BLaER1 treated with 17β-estradiol and CSF1 and Interleukin-3, amounts not matched to agents 10 nM and 100 nM (cell line): ENCODE measurements around the gene IFI27L2.
A peak's percentile ranks its signal among the peaks of the same experiment; 100 is the strongest.
"Not testable (repeated sequence)": the region's sequence is repeated elsewhere in the genome, so short reads cannot be mapped to it uniquely, and the experiment has no call there.

Experiments
- H3K27ac ChIP-seq, 11 experiments: shearing (Covaris generic); formaldehyde crosslinking; 2 replicates each; pipeline ENCODE4 v1.8.1; 2022
- H3K27me3 ChIP-seq, 11 experiments: shearing (Covaris generic); formaldehyde crosslinking; 2 replicates each; pipeline ENCODE4 v1.8.1; 2022
- H3K36me3 ChIP-seq, 11 experiments: shearing (Covaris generic); formaldehyde crosslinking; 2 replicates each; pipeline ENCODE4 v1.8.1; 2022
- H3K4me1 ChIP-seq, 10 experiments: shearing (Covaris generic); formaldehyde crosslinking; 2 replicates each; pipeline ENCODE4 v1.8.1; 2022
- H3K4me2 ChIP-seq, 11 experiments: shearing (Covaris generic); formaldehyde crosslinking; 2 replicates each; pipeline ENCODE4 v1.8.1; 2022
- H3K4me3 ChIP-seq, 10 experiments: shearing (Covaris generic); formaldehyde crosslinking; 2 replicates each; pipeline ENCODE4 v1.8.1; 2022
- H3K9ac ChIP-seq, 11 experiments: shearing (Covaris generic); formaldehyde crosslinking; 2 replicates each; pipeline ENCODE4 v1.8.1; 2022
- H3K9me3 ChIP-seq, 11 experiments: shearing (Covaris generic); formaldehyde crosslinking; replicated peaks in 1 of 11; 2 replicates each; pipeline ENCODE4 v1.8.1; 2022
- H4K20me1 ChIP-seq, 11 experiments: shearing (Covaris generic); formaldehyde crosslinking; 2 replicates each; pipeline ENCODE4 v1.8.1; 2022
- Cebpa-rat ChIP-seq, 11 experiments: shearing (Covaris generic); IDR thresholded peaks; 2 replicates each; pipeline ENCODE4 v1.8.1; 2022

The IFI27L2 gene

DNA sequence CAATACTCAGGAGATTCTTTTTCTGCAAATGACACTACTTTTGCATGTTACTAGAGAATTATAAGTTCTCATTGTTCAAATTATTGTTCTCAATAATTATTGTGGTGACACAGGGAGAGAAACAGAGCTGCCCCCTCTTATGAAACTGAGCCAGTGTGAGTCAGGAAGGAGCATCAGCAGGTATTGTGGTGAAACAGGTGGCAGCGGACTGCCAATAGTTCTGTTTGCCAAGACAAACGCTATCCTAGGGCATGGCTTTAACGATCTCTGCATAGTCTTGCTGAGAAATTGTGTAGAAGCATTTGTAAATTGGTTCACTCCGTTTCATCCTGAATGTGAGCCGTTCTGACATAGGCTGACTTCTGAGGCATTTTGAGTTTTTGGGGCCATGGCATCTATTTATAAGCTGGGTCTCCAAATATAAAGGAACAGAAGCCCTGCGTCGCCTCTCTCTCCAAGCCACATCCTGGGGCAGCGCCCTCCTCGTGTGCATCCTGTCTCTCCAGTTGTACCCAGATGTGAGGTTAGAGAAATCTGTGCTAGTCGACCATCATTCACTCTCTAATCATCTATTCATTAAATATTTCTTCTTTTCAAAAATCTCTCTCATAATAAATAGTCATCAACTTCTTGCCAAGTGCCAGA lies 29.0 kb upstream of the IFI27L2 start:
- H3K9me3 ChIP-seq = peaks cover 7 to 17% (median 15%) of the 10 kb centered on the region in 11 experiments; a peak in 20 of 22 replicates
- no peaks in the 10 kb centered on the region for H4K20me1 ChIP-seq
- no peaks in the 10 kb centered on the region for H3K36me3 ChIP-seq
- H3K4me1 ChIP-seq = peaks cover 26 to 41% (median 37%) of the 10 kb centered on the region in 10 experiments
- TF ChIP-seq Cebpa-rat (IDR thresholded peaks at IDR 0.05) = no peak
- peak overlapping the region; percentile 52 to 75 (median 59) for H3K4me2 ChIP-seq
- H3K4me3 ChIP-seq = no peak overlapping the region
- no peaks in the 10 kb centered on the region for H3K27me3 ChIP-seq
- H3K9ac ChIP-seq = no peak overlapping the region
- no peak overlapping the region for H3K27ac ChIP-seq

DNA sequence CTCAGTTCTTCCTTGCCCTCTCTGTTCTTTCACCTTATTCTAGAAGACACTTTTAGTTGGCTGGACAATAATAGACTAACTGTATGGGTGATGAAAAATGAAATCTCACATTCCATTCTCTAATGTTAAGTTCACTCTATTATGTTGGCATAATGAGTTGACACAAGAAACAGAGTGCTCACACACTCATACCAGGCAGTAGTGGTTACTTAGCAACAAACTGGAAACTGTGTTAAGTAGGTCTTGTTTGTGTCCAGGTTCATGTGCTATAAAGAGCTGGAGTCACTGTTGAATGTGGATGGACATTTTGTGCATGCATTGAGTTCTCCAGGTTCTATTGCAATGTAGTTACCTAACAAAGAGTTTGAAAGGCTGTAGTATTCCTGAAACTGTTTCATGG lies 27.8 kb upstream of the IFI27L2 start:
- Histone ChIP-seq H3K36me3 (no peaks in the 10 kb centered on the region), H3K4me3 (no peak overlapping the region), H3K27ac (no peak overlapping the region), H3K4me1 (peaks cover 23 to 32% (median 27%) of the 10 kb centered on the region in 10 experiments), H3K9ac (no peak overlapping the region), H3K9me3 (peaks cover 7 to 17% (median 15%) of the 10 kb centered on the region in 11 experiments; a peak in 20 of 22 replicates), H4K20me1 (no peaks in the 10 kb centered on the region), H3K4me2 (no peak overlapping the region), H3K27me3 (no peaks in the 10 kb centered on the region)
- TF ChIP-seq Cebpa-rat (IDR thresholded peaks at IDR 0.05) = no peak

DNA sequence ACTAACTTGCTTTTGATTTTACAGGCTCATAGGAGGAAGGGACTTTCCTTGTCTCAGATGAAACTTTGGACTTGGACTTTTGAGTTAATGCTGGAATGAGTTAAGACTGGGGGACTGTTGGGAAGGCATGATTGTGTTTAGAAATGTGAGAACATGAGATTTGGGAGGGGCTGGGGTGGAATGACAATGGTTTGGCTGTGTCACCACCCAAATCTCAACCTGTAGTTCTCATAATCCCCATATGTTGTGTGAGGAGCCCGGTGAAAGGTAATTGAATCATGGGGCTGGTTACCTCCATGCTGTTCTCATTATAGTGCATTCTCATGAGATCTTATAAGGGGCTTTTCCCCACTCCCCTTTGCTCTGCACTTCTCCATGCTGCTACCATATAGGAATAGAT lies 26.7 kb upstream of the IFI27L2 start:
- peaks cover 7 to 17% (median 15%) of the 10 kb centered on the region in 11 experiments; a peak in 20 of 22 replicates for H3K9me3 ChIP-seq
- not testable (repeated sequence) for H3K36me3 ChIP-seq, H3K27me3 ChIP-seq, H3K4me3 ChIP-seq, H4K20me1 ChIP-seq, H3K4me2 ChIP-seq, H3K27ac ChIP-seq, H3K9ac ChIP-seq
- peaks cover 15 to 22% (median 16%) of the 10 kb centered on the region in 10 experiments; a peak in 19 of 20 replicates for H3K4me1 ChIP-seq

DNA sequence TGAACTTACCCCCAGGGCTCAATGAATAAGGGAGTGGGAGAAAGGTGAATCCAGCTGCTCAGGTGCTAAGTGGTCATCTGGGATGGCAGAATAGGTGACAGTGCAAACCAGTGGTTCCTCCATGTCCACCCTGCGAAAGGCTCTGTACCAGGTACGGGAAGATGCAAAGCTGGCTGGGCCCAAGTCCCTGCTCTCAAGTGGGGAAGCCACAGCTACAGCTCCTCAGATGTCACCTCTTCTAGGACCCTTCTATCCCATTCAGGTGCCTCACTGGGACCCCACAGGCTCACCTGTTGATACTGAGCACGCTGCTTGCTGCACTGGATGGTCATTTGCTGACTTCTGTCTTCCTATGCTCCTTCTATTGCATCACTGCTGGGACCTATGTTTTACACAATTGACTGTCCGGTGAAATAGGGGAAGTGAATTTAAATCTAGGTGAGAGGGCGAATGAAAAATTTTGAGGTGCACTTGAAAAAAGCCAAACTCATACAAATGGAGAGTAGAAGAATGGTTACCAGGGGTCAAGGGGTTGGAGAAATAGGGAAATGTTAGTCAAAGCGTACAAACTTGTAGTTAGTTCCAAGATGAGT lies 24.4 kb upstream of the IFI27L2 start:
- TF ChIP-seq Cebpa-rat (IDR thresholded peaks at IDR 0.05) = no peak
- peaks cover 7 to 17% (median 15%) of the 10 kb centered on the region in 11 experiments; a peak in 20 of 22 replicates for H3K9me3 ChIP-seq

DNA sequence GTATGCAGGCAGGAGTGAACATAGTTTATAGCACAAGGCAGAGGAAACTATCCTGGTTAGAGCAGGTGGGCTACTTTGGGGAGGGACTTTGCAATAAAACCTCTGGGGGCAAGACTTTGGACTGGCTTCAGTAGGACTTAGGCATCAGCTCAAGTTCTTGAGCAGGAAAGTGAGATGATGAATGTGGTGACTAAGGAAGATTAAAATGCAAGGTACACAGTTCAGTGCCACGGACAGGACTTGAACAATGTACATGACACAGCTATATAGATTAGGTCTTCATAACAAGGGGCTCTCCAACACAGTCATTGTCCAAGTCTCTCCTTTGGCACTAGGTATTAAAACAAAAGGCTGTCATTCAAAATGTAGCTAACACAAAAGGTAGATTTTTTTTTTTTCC lies 23.3 kb upstream of the IFI27L2 start:
- H3K4me1 ChIP-seq = peaks cover 0 to under 1% (median 0%) of the 10 kb centered on the region in 10 experiments; a peak in 2 of 20 replicates
- H3K4me3 ChIP-seq = no peak overlapping the region
- H3K9ac ChIP-seq = no peak overlapping the region
- H4K20me1 ChIP-seq = no peaks in the 10 kb centered on the region
- TF ChIP-seq Cebpa-rat (IDR thresholded peaks at IDR 0.05) = no peak
- peaks cover 7 to 17% (median 15%) of the 10 kb centered on the region in 11 experiments; a peak in 20 of 22 replicates for H3K9me3 ChIP-seq
- no peak overlapping the region for H3K4me2 ChIP-seq
- H3K27me3 ChIP-seq = no peaks in the 10 kb centered on the region
- no peaks in the 10 kb centered on the region for H3K36me3 ChIP-seq
- H3K27ac ChIP-seq = no peak overlapping the region

More for the DNA sequence above, 24.4 kb upstream of the IFI27L2 start:
- H3K9ac ChIP-seq = no peak overlapping the region
- H3K27ac ChIP-seq = no peak overlapping the region
- H3K4me2 ChIP-seq = no peak overlapping the region
- H3K4me1 ChIP-seq = peaks cover 7 to 13% (median 11%) of the 10 kb centered on the region in 10 experiments; a peak in 19 of 20 replicates
- no peaks in the 10 kb centered on the region for H3K27me3 ChIP-seq
- no peaks in the 10 kb centered on the region for H4K20me1 ChIP-seq
- no peaks in the 10 kb centered on the region for H3K36me3 ChIP-seq
- H3K4me3 ChIP-seq = no peak overlapping the region

DNA sequence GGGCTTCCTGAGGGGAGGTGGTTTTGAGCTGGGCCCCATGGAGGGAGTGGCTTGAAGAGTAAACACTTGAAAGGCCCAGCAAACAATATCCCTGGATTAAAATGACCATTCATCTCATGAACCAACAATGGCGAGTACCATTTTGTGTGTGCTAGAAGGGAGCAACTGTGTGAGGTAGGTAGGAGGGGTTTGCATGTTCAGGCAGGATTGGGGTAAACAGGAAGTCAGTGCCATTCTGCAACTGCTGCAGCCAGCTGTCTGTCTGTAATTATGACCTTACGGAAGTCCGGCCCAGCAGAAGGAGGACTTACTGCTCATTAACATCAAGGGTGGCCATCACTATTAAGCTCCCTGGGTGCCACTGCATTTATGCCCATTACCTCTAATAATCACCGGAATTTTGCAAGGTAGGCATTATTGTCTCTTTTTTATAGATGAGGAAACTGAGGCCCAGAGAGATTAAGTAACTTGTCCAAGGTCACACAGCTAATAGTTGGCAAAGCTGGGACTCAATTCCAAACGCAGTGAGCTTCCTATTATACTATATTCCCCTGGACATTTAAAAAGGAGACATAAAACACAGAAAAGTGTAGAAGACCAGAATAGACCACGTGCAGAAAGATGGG lies 16.6 kb upstream of the IFI27L2 start:
- Histone ChIP-seq H3K4me2 (peak overlapping the region in 2 of 11 experiments; percentile 3 to 23; a peak in 2 of 22 replicates), H3K9ac (no peak overlapping the region), H3K4me3 (no peak overlapping the region), H3K36me3 (no peaks in the 10 kb centered on the region), H3K4me1 (peaks cover 0 to 14% (median 5%) of the 10 kb centered on the region in 10 experiments; a peak in 12 of 20 replicates), H3K27me3 (no peaks in the 10 kb centered on the region), H3K27ac (no peak overlapping the region), H3K9me3 (no peaks in the 10 kb centered on the region), H4K20me1 (no peaks in the 10 kb centered on the region)
- TF ChIP-seq Cebpa-rat (IDR thresholded peaks at IDR 0.05) = no peak

DNA sequence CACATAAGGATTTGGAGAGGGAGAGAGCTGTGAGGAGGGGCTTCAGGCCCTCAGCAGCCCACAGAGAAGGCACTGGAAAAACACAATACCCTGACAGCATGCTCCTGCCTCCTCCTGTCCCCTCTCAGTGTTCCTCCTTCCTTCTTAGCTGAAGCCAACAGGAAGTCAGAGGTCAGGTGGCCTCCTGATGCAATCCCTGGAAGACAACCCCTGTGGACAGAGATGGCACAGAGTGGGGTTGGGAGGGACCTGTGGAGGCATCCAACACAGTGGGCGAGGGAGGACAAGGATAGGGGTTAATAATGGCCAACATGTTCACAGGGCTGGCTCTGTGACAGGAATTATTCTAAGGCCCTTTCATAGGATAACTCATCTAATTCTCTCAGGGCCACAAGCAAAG lies 15.4 kb upstream of the IFI27L2 start:
- H3K9ac ChIP-seq = no peak overlapping the region
- no peaks in the 10 kb centered on the region for H3K27me3 ChIP-seq

DNA sequence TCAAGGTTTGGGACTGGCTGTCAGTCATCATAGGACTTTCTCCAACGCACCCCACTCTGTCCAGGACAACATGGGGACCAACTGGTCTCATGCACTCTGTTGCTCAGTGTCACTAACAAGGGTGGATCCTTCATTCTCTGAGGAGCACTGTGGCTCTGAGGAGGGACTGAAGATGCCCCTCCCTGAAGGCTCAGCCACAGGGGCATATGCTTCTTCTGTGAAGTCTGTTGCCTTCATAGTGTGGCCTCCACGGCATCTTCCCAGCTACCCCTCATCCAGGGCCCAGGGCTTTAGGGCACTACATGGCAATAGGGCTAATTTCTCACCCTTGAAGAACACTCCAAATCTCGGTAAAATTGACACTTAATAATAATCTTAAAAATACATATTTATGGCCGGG lies 14.3 kb upstream of the IFI27L2 start:
- H4K20me1 ChIP-seq = no peaks in the 10 kb centered on the region
- no peak overlapping the region for H3K4me3 ChIP-seq
- no peak overlapping the region for H3K27ac ChIP-seq
- H3K9me3 ChIP-seq = no peaks in the 10 kb centered on the region
- H3K36me3 ChIP-seq = no peaks in the 10 kb centered on the region
- H3K27me3 ChIP-seq = no peaks in the 10 kb centered on the region
- H3K4me2 ChIP-seq = no peak overlapping the region
- H3K4me1 ChIP-seq = peaks cover 0 to 14% (median 5%) of the 10 kb centered on the region in 10 experiments; a peak in 12 of 20 replicates
- TF ChIP-seq Cebpa-rat (IDR thresholded peaks at IDR 0.05) = no peak
- H3K9ac ChIP-seq = no peak overlapping the region

More for the DNA sequence above, 15.4 kb upstream of the IFI27L2 start:
- Histone ChIP-seq H3K4me1 (peaks cover 0 to 14% (median 5%) of the 10 kb centered on the region in 10 experiments; a peak in 12 of 20 replicates), H3K4me3 (no peak overlapping the region), H3K9me3 (no peaks in the 10 kb centered on the region), H3K36me3 (no peaks in the 10 kb centered on the region), H4K20me1 (no peaks in the 10 kb centered on the region), H3K27ac (peak overlapping the region in 2 of 11 experiments; percentile 26 to 46; a peak in 3 of 22 replicates), H3K4me2 (peak overlapping the region in 5 of 11 experiments; percentile 36 to 82 (median 49); a peak in 10 of 22 replicates)
- TF ChIP-seq Cebpa-rat (IDR thresholded peaks at IDR 0.05) = no peak

DNA sequence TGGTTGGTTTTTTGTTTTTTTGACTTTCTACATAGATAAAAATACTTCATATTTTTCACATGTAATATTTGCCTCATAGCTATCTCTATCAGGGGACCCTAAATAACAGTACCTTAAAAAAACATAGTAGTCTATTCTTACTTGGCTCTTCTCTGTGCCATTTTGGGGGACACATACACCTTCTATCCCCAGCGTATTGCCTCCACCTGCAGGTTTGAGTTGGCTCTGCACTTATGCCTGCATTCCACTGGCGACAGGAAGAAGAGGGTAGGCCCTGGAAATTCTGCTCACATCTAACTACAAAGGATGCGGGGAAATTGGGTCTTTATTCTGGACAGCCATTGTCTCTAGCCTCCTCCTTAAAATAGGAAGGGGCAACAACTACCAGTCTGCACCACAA lies 13.8 kb upstream of the IFI27L2 start:
- Histone ChIP-seq H3K27me3 (no peaks in the 10 kb centered on the region), H3K4me3 (no peak overlapping the region), H3K4me1 (peaks cover 0 to 14% (median 5%) of the 10 kb centered on the region in 10 experiments; a peak in 12 of 20 replicates), H3K9me3 (no peaks in the 10 kb centered on the region), H3K36me3 (no peaks in the 10 kb centered on the region), H3K27ac (no peak overlapping the region), H4K20me1 (no peaks in the 10 kb centered on the region), H3K9ac (no peak overlapping the region), H3K4me2 (no peak overlapping the region)
- no peak for TF ChIP-seq Cebpa-rat (IDR thresholded peaks at IDR 0.05)
